NCI-H774 (cell line): ENCODE data around the gene ENTHD1.
"Not testable (repeated sequence)": the region's sequence is repeated elsewhere in the genome, so short reads cannot be mapped to it uniquely, and the experiment has no call there.

Source experiments
- DNase-seq: peaks from one replicate; lab custom pipeline; 2025; lab: John Stamatoyannopoulos, UW

ENTHD1 gene

GRCh38 chr22:39846539-39846938 is 47.0 kb downstream of the ENTHD1 start:
- DNase-seq, result not testable (repeated sequence)

DNA sequence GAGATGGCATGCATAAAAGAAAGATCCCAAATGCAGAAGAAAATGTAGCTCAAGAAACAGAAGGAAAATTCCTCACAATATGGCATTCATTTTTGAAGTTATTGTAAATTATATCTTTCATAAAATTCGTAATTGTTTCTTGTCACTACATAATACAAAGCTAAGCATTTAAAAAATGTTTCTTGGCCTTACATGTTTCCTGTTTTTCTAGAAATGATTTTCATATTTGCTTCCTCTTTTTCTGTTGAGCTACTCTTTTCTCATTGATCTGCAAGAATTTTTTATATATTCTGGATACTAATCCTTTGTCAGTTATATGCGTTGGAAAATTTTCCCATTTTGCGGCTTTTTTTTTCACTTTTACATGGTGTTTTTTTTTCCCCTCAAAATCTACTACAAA is 48.0 kb downstream of the ENTHD1 start:
- DNase-seq, result no peak

DNA sequence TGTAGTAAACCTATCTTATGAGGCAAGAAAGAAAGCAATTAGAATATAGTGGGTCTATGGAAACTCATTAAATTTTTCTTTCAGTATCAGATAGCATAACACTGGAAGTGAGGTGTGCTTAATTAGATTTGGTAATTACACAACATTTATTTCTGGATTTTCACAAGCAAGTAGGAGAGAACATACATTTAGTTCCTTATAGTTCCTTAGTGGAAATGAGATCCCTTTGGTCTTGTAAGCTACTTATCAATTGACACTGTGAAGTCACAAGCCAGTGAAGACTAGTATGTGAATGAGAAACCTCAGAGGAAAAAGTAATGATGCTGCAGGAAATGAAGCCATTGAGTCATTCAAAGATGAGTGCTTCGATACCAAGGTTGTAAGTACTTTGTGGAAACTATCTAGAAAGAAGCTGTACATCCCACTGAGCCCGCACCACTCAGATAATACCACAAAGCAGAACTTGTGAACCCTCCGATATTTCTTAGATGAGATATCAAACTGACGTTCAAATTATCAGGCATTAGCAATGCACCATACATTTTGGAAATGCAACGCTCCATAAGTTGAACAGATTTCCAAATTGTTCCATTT is 53.5 kb downstream of the ENTHD1 start:
- DNase-seq, result no peak

- DNase-seq, result no peak
These were observed 54.4 kb downstream of the ENTHD1 start for GRCh38 chr22:39839204-39839603.

- no peak for DNase-seq
These were observed 60.0 kb downstream of the ENTHD1 start for GRCh38 chr22:39833610-39834009.

DNA sequence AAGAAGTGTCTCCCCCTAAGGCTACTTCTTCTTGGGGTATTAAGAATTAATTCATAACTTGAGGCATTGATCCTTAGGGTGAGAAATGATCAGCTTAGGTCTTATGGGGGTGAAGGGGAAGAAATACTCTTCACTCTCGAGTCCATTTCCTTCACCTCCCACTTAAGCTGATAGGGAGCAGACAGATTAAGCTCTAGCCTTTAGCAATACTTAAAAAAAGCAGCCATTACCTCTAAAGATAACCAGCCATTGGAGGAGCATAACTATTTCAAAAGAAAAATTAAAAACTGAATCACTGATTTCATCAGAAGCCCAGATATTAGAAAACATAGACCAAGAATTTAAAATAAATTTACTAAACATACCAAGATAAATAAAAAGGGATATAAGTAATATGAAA is 60.5 kb downstream of the ENTHD1 start:
- no peak for DNase-seq

GRCh38 chr22:39832627-39833074 is 60.9 kb downstream of the ENTHD1 start:
- DNase-seq, result no peak

DNA sequence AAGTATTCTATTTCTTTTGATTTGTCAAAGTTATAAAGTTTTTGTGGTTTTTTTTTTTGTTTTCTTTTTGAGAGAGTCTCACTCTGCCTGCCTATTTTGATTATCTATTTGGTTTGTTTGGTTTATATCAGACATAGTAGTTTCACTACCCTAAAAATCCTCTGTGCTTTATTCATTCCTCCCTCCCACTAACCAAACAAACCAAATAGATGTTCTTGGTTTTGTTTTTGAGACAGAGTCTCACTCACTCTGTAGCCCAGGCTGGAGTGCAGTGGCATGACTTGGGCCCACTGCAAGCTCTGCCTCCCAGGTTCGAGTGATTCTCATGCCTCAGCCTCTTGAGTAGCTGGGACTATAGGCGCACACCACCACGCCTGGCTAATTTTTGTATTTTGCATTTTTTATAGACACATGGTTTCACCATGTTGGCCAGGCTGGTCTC is 67.9 kb downstream of the ENTHD1 start:
- DNase-seq, result no peak

- no peak for DNase-seq
These were observed 72.6 kb downstream of the ENTHD1 start for GRCh38 chr22:39821008-39821407.

GRCh38 chr22:39820256-39820655 is 73.3 kb downstream of the ENTHD1 start:
- no peak for DNase-seq

- no peak for DNase-seq
These were observed 74.1 kb downstream of the ENTHD1 start for GRCh38 chr22:39819429-39819828.

GRCh38 chr22:39818094-39818493 is 75.5 kb downstream of the ENTHD1 start:
- DNase-seq, result no peak

GRCh38 chr22:39815932-39816331 is 77.6 kb downstream of the ENTHD1 start:
- no peak for DNase-seq

GRCh38 chr22:39814899-39815298 is 78.7 kb downstream of the ENTHD1 start:
- DNase-seq, result no peak

GRCh38 chr22:39809772-39810557 is 83.6 kb downstream of the ENTHD1 start:
- DNase-seq, result no peak

GRCh38 chr22:39808081-39808480 is 85.5 kb downstream of the ENTHD1 start:
- no peak for DNase-seq

DNA sequence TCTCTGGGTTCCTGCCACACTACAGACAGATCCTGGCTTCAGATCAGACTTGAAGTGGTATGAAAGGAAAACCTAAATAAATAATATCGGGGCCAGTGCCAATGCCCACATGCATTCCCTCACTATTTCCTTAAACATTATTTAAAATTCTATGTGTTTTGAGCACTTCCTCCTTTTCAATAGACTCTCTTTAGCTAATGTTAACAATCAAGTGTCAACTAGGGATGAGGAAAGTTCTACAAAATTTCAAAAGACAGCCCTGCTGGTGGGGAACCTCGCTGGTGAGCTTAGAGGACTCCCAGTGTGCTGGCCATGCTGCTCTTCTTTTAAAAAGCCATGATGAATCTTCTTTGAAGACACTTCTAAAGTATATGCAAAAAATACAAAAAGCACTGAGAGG is 87.5 kb downstream of the ENTHD1 start:
- no peak for DNase-seq

GRCh38 chr22:39805117-39805516 is 88.4 kb downstream of the ENTHD1 start:
- DNase-seq, result no peak

DNA sequence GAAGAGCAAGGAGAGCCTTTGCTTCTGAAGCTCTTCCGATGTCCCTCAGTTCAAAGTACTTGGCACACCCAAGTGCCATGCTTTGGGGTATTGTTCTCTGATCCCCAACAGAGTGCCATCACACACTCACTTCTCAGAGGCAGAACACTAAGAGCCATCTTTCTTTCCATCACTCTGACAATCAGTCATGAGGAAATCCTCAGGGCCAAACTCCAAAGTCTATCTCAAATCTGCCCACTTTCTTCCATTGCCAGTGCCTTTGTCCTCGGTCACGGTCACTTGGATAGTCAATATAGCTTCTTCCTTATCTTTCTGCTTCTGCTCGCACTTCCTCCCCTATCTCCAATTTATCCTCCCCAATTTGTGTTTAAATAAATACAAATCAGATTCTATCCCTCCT is 90.9 kb downstream of the ENTHD1 start:
- no peak for DNase-seq

DNA sequence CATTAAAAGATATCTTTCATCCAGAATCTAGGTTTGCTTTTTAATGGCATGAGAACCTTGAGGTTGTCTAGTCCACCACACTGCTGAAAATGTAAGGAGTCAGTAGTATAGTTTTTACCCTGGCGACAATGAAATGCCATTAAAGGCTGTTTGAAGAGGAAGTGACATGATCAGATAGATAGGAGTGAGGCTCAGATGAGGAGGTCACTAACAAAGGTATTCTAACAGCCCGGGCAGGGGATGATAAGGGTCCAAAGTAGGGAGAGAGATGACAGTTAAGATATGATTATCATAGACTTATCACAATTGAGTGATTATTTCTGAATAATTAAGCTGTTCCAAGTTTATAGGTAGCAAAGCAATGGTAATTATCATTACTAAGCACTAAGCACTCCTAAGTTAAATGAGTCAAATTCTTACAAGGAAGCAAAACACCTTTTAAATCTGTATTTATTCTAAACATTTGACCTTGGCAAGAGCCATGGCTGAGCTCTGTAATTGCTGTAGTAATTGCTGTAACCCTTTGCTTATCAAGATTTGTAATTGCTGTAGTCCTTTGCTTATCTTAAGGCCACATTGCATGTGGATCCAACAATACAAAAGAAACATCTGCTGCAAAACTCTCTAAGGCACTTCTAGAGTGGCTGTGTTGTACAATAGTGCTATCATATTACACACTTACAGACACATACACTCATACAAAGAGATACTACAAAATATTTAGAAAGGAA is 92.6 kb downstream of the ENTHD1 start:
- DNase-seq, result peak; percentile 14

- no peak for DNase-seq
These were observed 95.9 kb downstream of the ENTHD1 start for GRCh38 chr22:39797528-39798147.

DNA sequence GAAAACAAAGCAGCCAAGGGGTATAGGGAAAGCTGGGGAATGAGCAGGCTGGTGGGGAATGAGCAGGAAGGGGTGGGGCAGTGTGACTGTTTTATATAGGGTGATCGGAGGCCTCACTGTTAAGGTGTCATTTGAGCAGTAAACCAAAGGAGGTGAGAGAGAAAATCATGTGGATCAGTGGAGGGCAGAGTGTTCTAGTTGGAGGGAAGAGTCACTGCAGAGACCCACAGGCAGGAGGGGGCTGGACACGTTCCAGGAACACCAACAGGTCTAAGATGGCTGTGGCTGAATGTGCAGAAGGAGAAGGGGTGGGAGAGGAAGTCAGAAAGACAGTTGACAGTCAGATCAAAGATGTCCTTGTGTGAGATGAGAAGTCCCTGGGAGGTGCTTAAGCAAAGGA is 103.8 kb downstream of the ENTHD1 start:
- DNase-seq, result no peak

DNA sequence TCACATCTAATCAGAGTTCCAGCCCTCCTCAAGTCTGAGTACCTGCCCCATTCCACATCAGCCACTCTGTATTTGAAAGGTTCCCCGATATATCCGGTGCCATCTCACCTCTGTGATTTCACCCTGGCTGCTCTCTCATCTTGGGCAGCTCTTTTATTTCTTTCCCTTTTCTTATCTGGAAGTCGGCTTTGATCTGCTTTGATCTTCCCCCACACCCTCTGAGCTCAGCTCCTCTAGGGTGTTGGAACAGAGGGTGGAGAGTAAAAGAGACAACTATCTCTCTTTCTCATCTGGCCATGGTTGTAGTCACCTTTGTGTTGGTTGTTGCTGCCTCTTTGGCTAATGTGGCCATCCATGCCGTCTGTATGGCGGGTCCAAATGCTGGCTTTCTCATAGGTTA is 108.3 kb downstream of the ENTHD1 start:
- DNase-seq, result no peak
